Keratinocyte (primary cell): ENCODE measurements around the gene TACC2. TPM values are rescaled to one million over a fixed set of nuclear protein-coding genes. Genes with fewer than 3 reads are reported as not detected.

Experiments used
- DNase-seq: peaks from one replicate; pipeline ENCODE4 v3.0.0-alpha.2; 2011; ENCODE audit warnings: low read depth, missing footprints, low spot score
- FAIRE-seq: peaks from 2 replicates; lab custom pipeline; 2011; peaks lifted over from hg19 to GRCh38; lab: Jason Lieb, UNC
- H2AFZ ChIP-seq: 2 replicates; pipeline ENCODE4 v1.6.0; 2012; ENCODE audit warnings: low read length, control low read depth, inconsistent platforms; ENCODE audit not compliant: control insufficient read depth
- H3K27ac ChIP-seq: 2 replicates; pipeline ENCODE4 v1.5.1; 2011; ENCODE audit warnings: low read length; ENCODE audit not compliant: control insufficient read depth, insufficient read depth
- H3K27me3 ChIP-seq: 3 replicates; pipeline ENCODE4 v1.6.0; 2011; ENCODE audit warnings: low read length; ENCODE audit not compliant: control insufficient read depth, insufficient read depth; ENCODE audit errors: extremely low read depth
- H3K36me3 ChIP-seq, 2 experiments: 2 replicates in 1 of 2; 3 replicates in 1 of 2; pipeline ENCODE4 v1.5.1; 2011; ENCODE audit warnings: low read length in 2 of 2, mild to moderate bottlenecking in 1 of 2; ENCODE audit not compliant: control insufficient read depth in 2 of 2, insufficient read depth in 2 of 2; ENCODE audit errors: extremely low read depth in 1 of 2
- H3K4me1 ChIP-seq: 3 replicates; pipeline ENCODE4 v1.5.1; 2011; ENCODE audit warnings: low read length; ENCODE audit not compliant: control insufficient read depth, insufficient read depth; ENCODE audit errors: extremely low read depth
- H3K4me2 ChIP-seq: 3 replicates; pipeline ENCODE4 v1.6.0; 2011; ENCODE audit warnings: low read depth, low read length; ENCODE audit not compliant: control insufficient read depth, insufficient read depth; ENCODE audit errors: extremely low read depth
- H3K4me3 ChIP-seq, 3 experiments: fragments of 200-600 bp in 1 of 3; sonication (generic) in 1 of 3; 2 replicates in 2 of 3; 3 replicates in 1 of 3; pipeline ENCODE4 v1.5.1; 2011 to 2016; ENCODE audit warnings: low read length in 3 of 3, mild to moderate bottlenecking in 3 of 3, control low read depth in 2 of 3, inconsistent platforms in 1 of 3, low read depth in 1 of 3, mixed read lengths in 1 of 3, mixed run types in 1 of 3, moderate library complexity in 1 of 3; ENCODE audit not compliant: control insufficient read depth in 2 of 3, insufficient read depth in 2 of 3; ENCODE audit errors: extremely low read depth in 1 of 3
- H3K79me2 ChIP-seq: 2 replicates; pipeline ENCODE4 v1.6.0; 2012; ENCODE audit warnings: low read length; ENCODE audit not compliant: control insufficient read depth, insufficient read depth
- H3K9ac ChIP-seq: 3 replicates; pipeline ENCODE4 v1.6.0; 2011; ENCODE audit warnings: low read length; ENCODE audit not compliant: control insufficient read depth, insufficient read depth; ENCODE audit errors: extremely low read depth
- H3K9me1 ChIP-seq: 3 replicates; pipeline ENCODE4 v1.6.0; 2011; ENCODE audit warnings: low read length; ENCODE audit not compliant: control insufficient read depth, insufficient read depth; ENCODE audit errors: extremely low read depth
- H3K9me3 ChIP-seq: 2 replicates; pipeline ENCODE4 v1.5.1; 2012; ENCODE audit warnings: low read depth, low read length; ENCODE audit not compliant: control insufficient read depth
- H4K20me1 ChIP-seq: 3 replicates; pipeline ENCODE4 v1.6.0; 2011; ENCODE audit warnings: low read length; ENCODE audit not compliant: control insufficient read depth, insufficient read depth; ENCODE audit errors: extremely low read depth
- CTCF ChIP-seq, 3 experiments: IDR thresholded peaks in 1 of 3; conservative IDR thresholded peaks in 1 of 3; optimal IDR thresholded peaks in 1 of 3; 2 replicates in 2 of 3; 3 replicates in 1 of 3; pipeline versions ENCODE3 to v1.5.1; 2011; ENCODE audit warnings: low read length in 3 of 3, mild to moderate bottlenecking in 3 of 3, moderate library complexity in 2 of 3, control low read depth in 1 of 3, inconsistent platforms in 1 of 3; ENCODE audit not compliant: insufficient read depth in 2 of 3; ENCODE audit errors: extremely low read depth in 1 of 3
- EZH2 ChIP-seq: IDR thresholded peaks from one replicate; pipeline ENCODE4 v1.6.1; 2012; ENCODE audit warnings: inconsistent platforms, mild to moderate bottlenecking, low read length, moderate library complexity
- dilution Hi-C: fragments of 300-500 bp; cut with MboI; formaldehyde crosslinking; loops from one replicate; pipeline ENCODE4 v1.7.0; 2020; ENCODE audit warnings: low sequenced_read_pairs; ENCODE audit not compliant: extremely low pct_ligation_motif_present
- polyA plus RNA-seq, 5 experiments: library from polyadenylated mRNA; depleted of rRNA in 3 of 5; stranded (reverse) in 3 of 5; stranded (forward) in 1 of 5; unstranded in 1 of 5; fragments of >200 nt; gene quantifications; 1 replicate in 1 of 5; 2 replicates in 3 of 5; 3 replicates in 1 of 5; pipeline versions ENCODE4 v1.2.1 to v1.2.3, GENCODE V29; 2011 to 2012; ENCODE audit warnings: missing spikeins in 2 of 5, low read depth in 1 of 5, low replicate concordance in 1 of 5

Gene TACC2
- polyA plus RNA-seq, 1 donor (not counting 4 experiments of a cell fraction or from before 2014, with no cell fraction given): 12.8 TPM

- dilution Hi-C loops: no loop called here
- DNase-seq: no peak
- no peaks in the 10 kb centered on the region for H3K4me1 ChIP-seq
- no peaks in the 10 kb centered on the region for H3K27me3 ChIP-seq
- H3K4me2 ChIP-seq: no peak overlapping the region
- no peak overlapping the region for H3K4me3 ChIP-seq
- no peak overlapping the region for H3K27ac ChIP-seq
- H4K20me1 ChIP-seq: no peaks in the 10 kb centered on the region
- H3K36me3 ChIP-seq: no peaks in the 10 kb centered on the region
- no peak for TF ChIP-seq CTCF (optimal IDR thresholded peaks at IDR 0.05 in 1 of 3, IDR thresholded peaks at IDR 0.05 in 1 of 3, conservative IDR thresholded peaks at IDR 0.05 in 1 of 3; ENCODE audit: extremely low read depth in 1 of 3, insufficient read depth in 2 of 3, low read length in 3 of 3)
- no peaks in the 10 kb centered on the region for H3K9me1 ChIP-seq
- no peak overlapping the region for H3K9ac ChIP-seq
- H3K9me3 ChIP-seq: no peaks in the 10 kb centered on the region
- H3K79me2 ChIP-seq: no peaks in the 10 kb centered on the region
- H2AFZ ChIP-seq: no peak overlapping the region
- FAIRE-seq: no peak
These were observed 12.7 kb downstream of the TACC2 start for GRCh38 chr10:122001698-122002097.

- dilution Hi-C loops: no loop called here
- no peak overlapping the region for H3K9ac ChIP-seq
These were observed 18.5 kb downstream of the TACC2 start for GRCh38 chr10:122007415-122007814.

More at GRCh38 chr10:122007415-122007814, 18.5 kb downstream of the TACC2 start:
- TF ChIP-seq EZH2: no peak
- no peak for TF ChIP-seq CTCF (optimal IDR thresholded peaks at IDR 0.05 in 1 of 3, IDR thresholded peaks at IDR 0.05 in 1 of 3, conservative IDR thresholded peaks at IDR 0.05 in 1 of 3; ENCODE audit: extremely low read depth in 1 of 3, insufficient read depth in 2 of 3, low read length in 3 of 3)
- DNase-seq: no peak
- Histone ChIP-seq H3K9me3 (no peaks in the 10 kb centered on the region), H3K79me2 (no peaks in the 10 kb centered on the region), H3K27ac (no peak overlapping the region), H3K9me1 (no peaks in the 10 kb centered on the region), H4K20me1 (no peaks in the 10 kb centered on the region), H3K36me3 (no peaks in the 10 kb centered on the region), H3K4me3 (no peak overlapping the region), H3K4me1 (no peaks in the 10 kb centered on the region), H2AFZ (no peak overlapping the region), H3K4me2 (no peak overlapping the region), H3K27me3 (no peaks in the 10 kb centered on the region)
- FAIRE-seq: no peak
